Measurements from ENCODE around the gene GOLT1A.

GOLT1A gene

GRCh38 chr1:204192046-204192445 lies 21.7 kb downstream of the GOLT1A start:
- DNase-seq (ENCODE audit: low read depth in 3 of 3) = no peak

GRCh38 chr1:204191456-204191855 lies 22.3 kb downstream of the GOLT1A start:
- DNase-seq (ENCODE audit: low read depth in 3 of 3) = no peak

GRCh38 chr1:204190212-204191211 lies 23.3 kb downstream of the GOLT1A start:
- DNase-seq (ENCODE audit: low read depth in 3 of 3) = peak in 1 of 3 experiments; percentile 8

GRCh38 chr1:204188959-204189639 lies 24.7 kb downstream of the GOLT1A start:
- no peak for DNase-seq (ENCODE audit: low read depth in 3 of 3)

- no peak for DNase-seq (ENCODE audit: low read depth in 3 of 3)
These were observed 27.2 kb downstream of the GOLT1A start for GRCh38 chr1:204186597-204186996.

- DNase-seq (ENCODE audit: low read depth in 3 of 3) = no peak
These were observed 32.7 kb downstream of the GOLT1A start for GRCh38 chr1:204181116-204181515.

GRCh38 chr1:204180133-204180532 lies 33.7 kb downstream of the GOLT1A start:
- no peak for DNase-seq (ENCODE audit: low read depth in 3 of 3)

GRCh38 chr1:204178487-204179281 lies 35.1 kb downstream of the GOLT1A start:
- DNase-seq (ENCODE audit: low read depth in 3 of 3) = no peak

- DNase-seq (ENCODE audit: low read depth in 3 of 3) = no peak
These were observed 36.7 kb downstream of the GOLT1A start for GRCh38 chr1:204177133-204177532.

- DNase-seq (ENCODE audit: low read depth in 3 of 3) = no peak
These were observed 37.7 kb downstream of the GOLT1A start for GRCh38 chr1:204176049-204176448.

- no peak for DNase-seq (ENCODE audit: low read depth in 3 of 3)
These were observed 38.8 kb downstream of the GOLT1A start for GRCh38 chr1:204174958-204175357.

GRCh38 chr1:204172404-204173029 lies 41.3 kb downstream of the GOLT1A start:
- DNase-seq (ENCODE audit: low read depth in 3 of 3) = no peak

- DNase-seq (ENCODE audit: low read depth in 3 of 3) = no peak
These were observed 42.0 kb downstream of the GOLT1A start for GRCh38 chr1:204171751-204172178.

- DNase-seq (ENCODE audit: low read depth in 3 of 3) = no peak
These were observed 43.2 kb downstream of the GOLT1A start for GRCh38 chr1:204170494-204171155.

GRCh38 chr1:204169858-204170257 lies 43.9 kb downstream of the GOLT1A start:
- DNase-seq (ENCODE audit: low read depth in 3 of 3) = no peak

- DNase-seq (ENCODE audit: low read depth in 3 of 3) = no peak
These were observed 46.1 kb downstream of the GOLT1A start for GRCh38 chr1:204167730-204168129.

- no peak for DNase-seq (ENCODE audit: low read depth in 3 of 3)
These were observed 47.6 kb downstream of the GOLT1A start, which contains the start of gene REN for GRCh38 chr1:204166219-204166618. Gene REN, minus strand, starts transcription at chr1:204166337. Its CDS starts 44 bp downstream, at chr1:204166293.

- peak; percentile 54 to 77 (median 61) for DNase-seq (ENCODE audit: low read depth in 3 of 3)
These were observed 51.2 kb downstream of the GOLT1A start for GRCh38 chr1:204162494-204163074.

- no peak for DNase-seq (ENCODE audit: low read depth in 3 of 3)
These were observed 51.9 kb downstream of the GOLT1A start for GRCh38 chr1:204161609-204162493.
